WERI-Rb-1 (cell line): ENCODE data around the gene SPATA31D3.
A peak's percentile ranks its signal among the peaks of the same experiment; 100 is the strongest.

Experiments used
- DNase-seq: peaks from one replicate; pipeline ENCODE4 v3.0.0-alpha.2; 2020
- H3K27ac ChIP-seq: fragments of 250-450 bp; sonication (Bioruptor Pico); 2 replicates; pipeline ENCODE4 v1.5.1; 2020; ENCODE audit warnings: mild to moderate bottlenecking, moderate library complexity
- H3K27me3 ChIP-seq: fragments of 250-450 bp; sonication (Bioruptor Pico); 2 replicates; pipeline ENCODE4 v1.5.1; 2021; ENCODE audit warnings: mild to moderate bottlenecking, low read depth, moderate library complexity; ENCODE audit not compliant: insufficient read depth, severe bottlenecking
- H3K36me3 ChIP-seq: fragments of 250-450 bp; sonication (Bioruptor Pico); 2 replicates; pipeline ENCODE4 v1.5.1; 2020; ENCODE audit warnings: mild to moderate bottlenecking, moderate library complexity
- H3K4me3 ChIP-seq: 2 replicates; pipeline ENCODE4 v1.5.1; 2011; ENCODE audit warnings: low read depth, mild to moderate bottlenecking, control low read depth, low read length
- H3K9me3 ChIP-seq: fragments of 250-450 bp; sonication (Bioruptor Pico); 2 replicates; pipeline ENCODE4 v1.5.1; 2021; ENCODE audit warnings: mild to moderate bottlenecking, moderate library complexity; ENCODE audit not compliant: severe bottlenecking
- TF ChIP-seq, protein P1 (sequence below): IDR thresholded peaks from 2 replicates; pipeline ENCODE4 v1.5.1; 2011; ENCODE audit warnings: low read depth, mild to moderate bottlenecking, control low read depth, inconsistent platforms, low read length

Gene SPATA31D3

DNA sequence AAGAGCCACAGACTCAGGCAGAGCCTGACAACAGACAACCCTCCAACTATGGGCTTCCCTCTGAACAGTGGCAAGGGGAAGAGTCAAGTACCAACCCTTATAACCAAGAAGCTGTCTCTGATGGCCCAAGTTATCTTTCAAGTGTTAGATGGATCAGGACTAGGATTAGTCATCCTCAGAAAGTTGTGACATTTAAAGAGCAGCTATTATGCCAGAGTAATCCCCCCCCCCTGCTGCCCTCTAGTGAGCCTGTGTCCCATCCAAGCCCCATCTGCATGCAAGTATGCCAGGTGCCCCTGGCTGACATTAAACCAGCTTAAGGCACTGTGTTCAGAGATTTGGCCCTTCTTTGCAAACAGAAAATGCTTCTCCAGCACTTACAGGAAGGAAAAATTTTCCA is 28.4 kb downstream of the SPATA31D3 start:
- H3K9me3 ChIP-seq = no peaks in the 10 kb centered on the region
- H3K27ac ChIP-seq = no peak overlapping the region
- no peaks in the 10 kb centered on the region for H3K27me3 ChIP-seq
- DNase-seq = peak; percentile 44
- no peaks in the 10 kb centered on the region for H3K36me3 ChIP-seq
- H3K4me3 ChIP-seq = no peak overlapping the region
- TF ChIP-seq, protein P1, sequence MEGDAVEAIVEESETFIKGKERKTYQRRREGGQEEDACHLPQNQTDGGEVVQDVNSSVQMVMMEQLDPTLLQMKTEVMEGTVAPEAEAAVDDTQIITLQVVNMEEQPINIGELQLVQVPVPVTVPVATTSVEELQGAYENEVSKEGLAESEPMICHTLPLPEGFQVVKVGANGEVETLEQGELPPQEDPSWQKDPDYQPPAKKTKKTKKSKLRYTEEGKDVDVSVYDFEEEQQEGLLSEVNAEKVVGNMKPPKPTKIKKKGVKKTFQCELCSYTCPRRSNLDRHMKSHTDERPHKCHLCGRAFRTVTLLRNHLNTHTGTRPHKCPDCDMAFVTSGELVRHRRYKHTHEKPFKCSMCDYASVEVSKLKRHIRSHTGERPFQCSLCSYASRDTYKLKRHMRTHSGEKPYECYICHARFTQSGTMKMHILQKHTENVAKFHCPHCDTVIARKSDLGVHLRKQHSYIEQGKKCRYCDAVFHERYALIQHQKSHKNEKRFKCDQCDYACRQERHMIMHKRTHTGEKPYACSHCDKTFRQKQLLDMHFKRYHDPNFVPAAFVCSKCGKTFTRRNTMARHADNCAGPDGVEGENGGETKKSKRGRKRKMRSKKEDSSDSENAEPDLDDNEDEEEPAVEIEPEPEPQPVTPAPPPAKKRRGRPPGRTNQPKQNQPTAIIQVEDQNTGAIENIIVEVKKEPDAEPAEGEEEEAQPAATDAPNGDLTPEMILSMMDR = no peak

DNA sequence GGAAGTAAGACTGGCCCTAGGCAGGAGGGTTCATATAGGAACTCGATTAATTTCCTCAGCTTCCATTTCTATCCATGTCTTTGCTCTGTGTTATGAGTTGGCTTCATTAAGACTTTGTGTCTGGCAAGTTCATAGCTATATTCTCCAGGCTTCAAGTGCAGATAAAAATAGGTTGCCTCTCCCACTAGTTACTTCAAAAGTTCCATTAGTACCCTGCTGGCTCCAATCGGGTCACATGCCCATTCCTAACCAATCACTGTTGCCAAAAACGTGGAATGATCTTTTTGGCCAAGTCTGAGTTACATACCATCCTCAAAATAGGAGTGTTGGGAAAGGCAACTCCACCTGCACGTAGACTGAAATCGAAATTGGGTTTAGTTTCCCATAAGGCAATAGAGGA is 31.5 kb downstream of the SPATA31D3 start:
- Histone ChIP-seq H3K27ac (no peak overlapping the region), H3K4me3 (no peak overlapping the region), H3K36me3 (no peaks in the 10 kb centered on the region), H3K27me3 (no peaks in the 10 kb centered on the region), H3K9me3 (no peaks in the 10 kb centered on the region)
- DNase-seq = no peak
- TF ChIP-seq, protein P1 = no peak

DNA sequence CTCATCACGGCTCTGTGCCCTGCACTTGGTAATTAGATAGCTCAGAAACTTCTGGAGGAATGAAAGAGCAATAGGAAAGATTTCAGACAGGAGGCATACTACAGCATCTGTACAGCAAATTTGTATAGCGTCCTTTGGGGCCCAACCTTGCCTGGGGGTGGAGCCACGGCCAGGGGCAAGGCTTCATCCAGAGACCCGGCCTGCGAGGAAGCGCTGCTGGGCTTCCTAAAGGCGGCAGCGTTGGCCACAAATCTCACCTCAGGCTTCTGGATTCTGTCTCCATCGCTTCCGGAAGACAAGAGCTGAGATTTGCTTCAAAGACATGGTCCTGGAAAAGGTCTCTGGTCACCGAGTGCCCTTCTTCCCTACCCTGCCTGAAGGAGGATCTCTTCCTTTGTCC is 33.1 kb downstream of the SPATA31D3 start:
- Histone ChIP-seq H3K36me3 (no peaks in the 10 kb centered on the region), H3K27ac (no peak overlapping the region), H3K4me3 (no peak overlapping the region), H3K9me3 (no peaks in the 10 kb centered on the region), H3K27me3 (no peaks in the 10 kb centered on the region)
- TF ChIP-seq, protein P1 = no peak
- no peak for DNase-seq

DNA sequence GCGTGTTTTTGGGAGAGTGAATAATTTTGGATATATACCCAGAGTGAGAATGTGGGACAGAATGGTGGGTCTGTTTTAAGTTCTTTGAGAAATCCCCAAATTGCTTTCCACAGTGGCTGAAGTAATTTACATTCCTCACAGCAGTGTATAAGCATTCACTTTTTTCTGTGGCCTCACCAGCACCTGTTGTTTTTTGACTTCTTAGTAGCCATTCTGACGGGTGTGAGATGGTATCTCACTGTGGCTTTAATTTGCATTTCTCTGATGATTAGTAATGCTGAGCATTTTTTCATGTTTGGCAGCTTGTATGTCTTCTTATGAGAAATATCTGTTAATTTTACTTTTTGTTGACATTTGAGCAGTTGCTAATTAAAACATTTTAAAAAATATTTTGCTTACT is 35.9 kb downstream of the SPATA31D3 start:
- no peak for DNase-seq
- no peaks in the 10 kb centered on the region for H3K36me3 ChIP-seq
- TF ChIP-seq, protein P1 = no peak

DNA sequence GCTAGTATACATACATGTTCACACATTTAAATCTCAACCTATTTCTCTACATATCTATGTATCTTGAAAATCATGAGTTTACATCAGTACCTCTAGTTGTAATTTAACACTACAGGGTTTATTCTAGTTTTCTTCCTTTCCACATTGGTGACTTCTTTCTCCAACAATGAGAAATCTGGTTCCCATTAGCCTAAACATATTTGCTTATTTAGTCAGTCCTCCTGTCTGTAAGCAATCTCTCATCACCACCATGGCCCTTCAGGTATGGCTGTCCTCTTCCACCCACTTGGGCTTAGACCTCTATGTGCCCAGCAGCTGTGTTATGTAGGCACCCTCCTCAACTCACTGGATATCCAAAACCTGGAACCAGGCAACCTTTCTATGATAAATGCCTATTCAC is 37.3 kb downstream of the SPATA31D3 start:
- no peaks in the 10 kb centered on the region for H3K9me3 ChIP-seq
- no peak overlapping the region for H3K27ac ChIP-seq
- DNase-seq = no peak
- no peak overlapping the region for H3K4me3 ChIP-seq
- TF ChIP-seq, protein P1 = no peak
- H3K36me3 ChIP-seq = no peaks in the 10 kb centered on the region
- H3K27me3 ChIP-seq = no peaks in the 10 kb centered on the region

More for the DNA sequence above, 35.9 kb downstream of the SPATA31D3 start:
- Histone ChIP-seq H3K27me3 (no peaks in the 10 kb centered on the region), H3K27ac (no peak overlapping the region), H3K9me3 (no peaks in the 10 kb centered on the region), H3K4me3 (no peak overlapping the region)

DNA sequence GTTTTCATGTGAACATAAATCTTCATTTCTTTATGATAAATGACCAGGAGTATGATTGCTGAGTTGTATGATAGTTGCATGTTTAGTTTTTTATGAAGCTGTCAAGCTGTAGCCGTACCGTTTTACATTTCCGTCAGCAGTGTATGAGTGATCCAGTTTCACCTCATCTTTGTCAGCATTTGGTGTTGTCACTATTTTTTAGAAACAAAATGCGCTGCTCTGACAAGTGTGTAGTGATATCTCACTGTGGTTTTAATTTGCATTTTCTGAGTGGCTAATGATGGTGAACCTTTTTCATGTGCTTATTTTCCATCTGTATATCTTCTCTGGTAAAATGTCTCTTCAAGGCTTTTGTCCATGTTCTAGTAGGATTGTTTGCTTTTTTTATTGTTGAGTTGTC is 38.6 kb downstream of the SPATA31D3 start:
- no peaks in the 10 kb centered on the region for H3K36me3 ChIP-seq

More for the DNA sequence above, 38.6 kb downstream of the SPATA31D3 start:
- Histone ChIP-seq H3K27ac (no peak overlapping the region), H3K27me3 (no peaks in the 10 kb centered on the region), H3K9me3 (no peaks in the 10 kb centered on the region), H3K4me3 (no peak overlapping the region)
- TF ChIP-seq, protein P1 = no peak
- no peak for DNase-seq
